Stimulated activated CD4-positive, alpha-beta T cell treated with anti-CD3 and anti-CD28 coated beads, Interleukin-4, amount 100 ng/mL, for 24 hours (primary cell): ENCODE results near the gene PSAPL1.
"Not testable (repeated sequence)": the region's sequence is repeated elsewhere in the genome, so short reads cannot be mapped to it uniquely, and the experiment has no call there.

Experiments used
- DNase-seq: peaks from one replicate; pipeline ENCODE4 v3.0.0-alpha.2; 2020

PSAPL1 gene

GRCh38 chr4:7458477-7458876 is 23.7 kb upstream of the PSAPL1 start:
- no peak for DNase-seq

- no peak for DNase-seq
These were observed 23.3 kb upstream of the PSAPL1 start for GRCh38 chr4:7458066-7458425.

- DNase-seq = no peak
These were observed 22.7 kb upstream of the PSAPL1 start for GRCh38 chr4:7457201-7458065.

GRCh38 chr4:7452802-7453201 is 18.1 kb upstream of the PSAPL1 start:
- DNase-seq = not testable (repeated sequence)

GRCh38 chr4:7451800-7452199 is 17.1 kb upstream of the PSAPL1 start:
- no peak for DNase-seq

GRCh38 chr4:7451434-7451789 is 16.7 kb upstream of the PSAPL1 start:
- no peak for DNase-seq

- no peak for DNase-seq
These were observed 16.2 kb upstream of the PSAPL1 start for GRCh38 chr4:7450775-7451433.

- DNase-seq = no peak
These were observed 13.3 kb upstream of the PSAPL1 start for GRCh38 chr4:7448036-7448435.

GRCh38 chr4:7447236-7447635 is 12.5 kb upstream of the PSAPL1 start:
- no peak for DNase-seq

- DNase-seq = no peak
These were observed 10.0 kb upstream of the PSAPL1 start for GRCh38 chr4:7444731-7445130.

GRCh38 chr4:7444314-7444713 is 9.6 kb upstream of the PSAPL1 start:
- no peak for DNase-seq

GRCh38 chr4:7442574-7443162 is 7.9 kb upstream of the PSAPL1 start:
- DNase-seq = no peak

GRCh38 chr4:7441201-7441600 is 6.5 kb upstream of the PSAPL1 start:
- no peak for DNase-seq

- DNase-seq = no peak
These were observed 5.0 kb upstream of the PSAPL1 start for GRCh38 chr4:7439699-7440098.

- no peak for DNase-seq
These were observed 1.5 kb upstream of the PSAPL1 start for GRCh38 chr4:7436256-7436655.

- no peak for DNase-seq
These were observed 836 bp upstream of the PSAPL1 start for GRCh38 chr4:7435471-7436061.

- no peak for DNase-seq
These were observed 477 bp downstream of the PSAPL1 start for GRCh38 chr4:7434141-7434765.

- DNase-seq = no peak
These were observed 1.2 kb downstream of the PSAPL1 start for GRCh38 chr4:7433376-7434140.

GRCh38 chr4:7432531-7433375 is 2.0 kb downstream of the PSAPL1 start:
- no peak for DNase-seq

- DNase-seq = no peak
These were observed 2.8 kb downstream of the PSAPL1 start for GRCh38 chr4:7431696-7432530.
